Panc1 (cell line): ENCODE results near the gene HIPK2.

Experiments used
- CTCF ChIP-seq: fragments of 450-650 bp; IDR thresholded peaks from 2 replicates; pipeline ENCODE4 v1.5.1; 2017; ENCODE audit warnings: mild to moderate bottlenecking
- SIN3A ChIP-seq: IDR thresholded peaks from 2 replicates; pipeline ENCODE4 v1.6.1; 2012; ENCODE audit warnings: low read depth, mild to moderate bottlenecking, low read length, moderate library complexity, borderline replicate concordance; ENCODE audit not compliant: insufficient read depth
- TCF7L2 ChIP-seq: IDR thresholded peaks from 2 replicates; pipeline ENCODE4 v1.6.1; 2011; ENCODE audit warnings: mild to moderate bottlenecking, low read depth, low read length, inconsistent platforms

GRCh38 chr7:139658908-139659675 is 118.7 kb downstream of the HIPK2 start:
- TF ChIP-seq SIN3A: no peak
- no peak for TF ChIP-seq CTCF
- TF ChIP-seq TCF7L2: no peak
